Fibroblast of skin of right quadriceps (primary cell): ENCODE data around the gene CABP5.
"Not testable (repeated sequence)": the region's sequence is repeated elsewhere in the genome, so short reads cannot be mapped to it uniquely, and the experiment has no call there.

Experiments used
- DNase-seq: peaks from one replicate; pipeline ENCODE4 v3.0.0-alpha.2; 2013

CABP5 gene

GRCh38 chr19:48043675-48044258 is at the start of gene CABP5:
Gene CABP5, minus strand, starts transcription at chr19:48044079. Its CDS starts 157 bp downstream, at chr19:48043922.
- no peak for DNase-seq

- DNase-seq: peak; percentile 98
Measured at GRCh38 chr19:48091111-48091718, 47.3 kb upstream of the CABP5 start.

GRCh38 chr19:48090281-48090802 is 46.5 kb upstream of the CABP5 start:
- DNase-seq: peak; percentile 70

- not testable (repeated sequence) for DNase-seq
Measured at GRCh38 chr19:48088991-48089390, 45.1 kb upstream of the CABP5 start.

DNA sequence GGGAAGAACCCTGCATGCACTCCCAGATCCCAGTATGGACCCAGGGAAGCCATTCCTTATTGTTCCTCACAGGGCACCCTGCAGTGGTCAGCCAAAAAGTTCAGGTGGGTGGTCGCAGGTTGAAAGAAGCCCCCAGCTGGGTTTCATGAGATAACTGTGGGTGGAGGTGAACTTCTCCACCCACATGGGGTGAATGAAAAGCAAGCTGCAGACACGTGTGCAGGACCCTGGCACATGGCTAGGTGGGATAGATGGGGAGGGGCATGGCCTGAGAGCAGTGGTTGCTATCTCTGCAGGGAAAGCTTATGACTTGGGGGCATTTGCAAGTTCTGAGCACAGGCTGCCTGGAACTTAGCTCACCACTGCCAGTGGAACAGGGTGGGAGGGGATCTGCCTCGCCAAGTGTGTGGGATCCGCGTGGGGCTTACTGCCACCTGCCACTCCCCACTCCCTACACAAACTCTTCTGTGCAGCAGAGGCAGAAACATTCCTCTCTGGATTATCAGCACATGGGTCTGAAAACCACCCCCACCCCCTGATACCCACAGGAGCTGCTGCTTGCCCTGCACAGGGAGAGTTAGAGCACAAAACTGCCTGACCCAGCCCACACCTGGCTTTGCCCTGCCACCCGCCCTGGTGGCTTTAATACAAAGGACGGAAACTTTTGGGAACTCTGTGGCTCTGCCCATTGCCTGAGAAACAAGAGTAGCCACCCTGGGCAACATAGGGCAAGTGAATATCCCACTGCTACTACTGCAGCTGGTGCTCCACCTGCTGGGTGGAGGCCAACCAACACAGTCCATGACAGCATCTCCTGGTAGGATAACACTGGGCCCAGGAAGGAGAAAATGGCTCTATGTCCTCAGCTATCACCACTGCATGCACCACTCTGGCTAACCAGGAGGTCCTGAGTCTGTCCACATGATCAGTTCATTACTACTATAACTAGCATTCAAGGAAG is 42.3 kb upstream of the CABP5 start:
- DNase-seq: no peak

DNA sequence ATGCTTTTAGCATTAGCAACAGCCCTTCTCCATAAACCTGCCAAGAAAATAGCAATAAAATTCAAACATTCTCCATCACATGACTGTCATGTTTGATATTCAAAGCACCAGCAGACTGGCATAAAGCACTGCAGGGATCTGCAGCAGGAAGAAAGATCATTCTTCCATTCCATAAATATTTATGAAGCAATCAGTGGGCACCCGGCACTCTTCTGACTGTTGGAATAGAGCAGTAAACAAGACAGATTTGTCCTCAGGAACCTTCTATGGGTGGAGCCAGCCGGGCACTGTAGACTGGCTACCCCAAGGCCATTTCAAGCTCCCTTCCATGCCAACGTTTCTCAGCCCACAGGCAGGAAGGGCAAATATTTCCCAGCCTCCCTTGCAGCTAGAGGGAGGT is 41.2 kb upstream of the CABP5 start:
- no peak for DNase-seq

DNA sequence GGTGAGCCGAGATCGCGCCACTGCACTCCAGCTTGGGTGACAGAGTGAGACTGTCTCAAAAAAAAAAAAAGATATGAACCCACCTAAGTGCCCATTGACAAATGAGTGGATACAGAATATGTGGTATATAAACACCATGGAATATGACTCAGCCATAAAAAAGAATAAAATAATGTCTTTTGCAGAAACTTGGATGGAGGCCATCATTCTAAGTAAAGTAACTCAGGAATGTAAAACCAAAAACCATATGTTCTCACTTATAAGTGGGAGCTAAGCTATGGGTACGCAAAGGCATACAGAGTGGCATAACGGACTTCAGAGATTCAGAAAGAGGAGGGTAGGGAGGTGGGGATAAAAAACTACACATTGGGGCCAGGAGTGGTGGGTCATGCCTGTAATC is 37.2 kb upstream of the CABP5 start:
- peak; percentile 63 for DNase-seq

DNA sequence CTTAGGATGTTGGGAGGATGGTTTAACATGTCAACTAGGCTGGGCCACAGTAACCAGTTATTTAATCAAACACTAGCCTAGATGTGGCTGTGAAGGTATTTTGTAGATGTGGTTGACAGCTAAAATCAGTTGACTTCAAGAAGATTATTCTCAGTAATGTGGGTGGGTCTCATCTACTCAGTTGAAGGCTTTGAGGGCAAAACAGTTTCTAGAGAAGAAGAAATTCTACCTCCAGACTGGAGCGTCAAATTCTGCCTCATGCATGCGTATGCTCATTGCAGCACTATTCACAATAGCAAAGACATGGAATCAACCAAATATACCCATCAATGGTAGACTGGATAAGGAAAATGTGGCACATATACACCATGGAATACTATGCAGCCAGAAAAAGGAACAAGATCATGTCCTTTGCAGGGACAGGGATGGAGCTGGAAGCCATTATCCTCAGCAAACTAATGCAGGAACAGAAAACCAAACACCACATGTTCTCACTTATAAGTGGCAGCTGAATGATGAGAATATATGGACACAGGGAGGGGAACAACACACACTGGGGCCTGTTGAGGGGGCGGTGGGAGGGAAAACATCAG is 26.4 kb upstream of the CABP5 start:
- DNase-seq: not testable (repeated sequence)

GRCh38 chr19:48069435-48069834 is 25.6 kb upstream of the CABP5 start:
- no peak for DNase-seq

- peak; percentile 39 for DNase-seq
Measured at GRCh38 chr19:48064509-48064908, 20.6 kb upstream of the CABP5 start.

DNA sequence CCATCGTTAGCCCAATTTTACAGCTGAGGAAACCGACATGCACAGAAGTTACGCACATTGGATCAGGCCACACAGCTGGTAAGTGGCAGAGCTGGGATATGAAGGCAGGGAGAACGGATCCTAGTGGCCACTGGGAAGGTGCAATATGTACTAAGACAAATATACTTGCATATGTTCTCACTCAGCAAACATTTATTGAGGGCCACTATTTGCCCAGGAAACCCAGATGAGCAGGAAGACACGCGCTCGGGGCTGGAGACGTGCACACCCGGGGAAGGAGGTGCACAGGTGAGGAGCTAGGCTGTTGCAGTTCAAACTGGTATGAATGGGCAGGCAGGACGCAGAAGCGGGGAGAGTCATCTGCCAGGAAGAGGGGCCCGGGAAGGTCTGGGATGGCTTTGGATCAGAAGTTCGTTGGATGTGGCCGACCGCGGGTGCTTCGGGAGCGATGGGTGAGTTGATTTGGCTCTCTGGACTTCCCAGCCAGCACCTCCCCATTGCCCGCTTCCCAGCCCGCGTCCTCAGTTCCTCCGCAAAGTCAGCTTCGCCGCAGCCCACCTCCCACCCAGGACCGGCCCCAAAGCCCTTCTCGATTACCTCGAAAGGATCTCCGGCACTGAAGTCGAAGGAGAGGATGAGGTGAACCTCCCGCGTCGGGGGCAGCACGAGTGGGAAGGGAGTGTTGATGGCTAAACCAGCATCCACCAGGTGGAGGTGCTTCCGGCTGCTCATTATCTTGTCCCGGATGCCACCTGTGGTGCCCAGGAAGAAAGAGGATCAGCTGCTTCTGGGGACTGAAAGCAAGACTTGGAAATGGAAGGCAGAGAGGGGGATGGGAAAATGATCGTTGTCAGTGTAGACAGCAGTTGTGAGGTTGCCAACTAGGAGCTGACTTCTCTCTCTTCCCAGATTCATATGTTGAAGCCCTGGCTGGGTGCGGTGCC is 17.8 kb upstream of the CABP5 start:
- no peak for DNase-seq

DNA sequence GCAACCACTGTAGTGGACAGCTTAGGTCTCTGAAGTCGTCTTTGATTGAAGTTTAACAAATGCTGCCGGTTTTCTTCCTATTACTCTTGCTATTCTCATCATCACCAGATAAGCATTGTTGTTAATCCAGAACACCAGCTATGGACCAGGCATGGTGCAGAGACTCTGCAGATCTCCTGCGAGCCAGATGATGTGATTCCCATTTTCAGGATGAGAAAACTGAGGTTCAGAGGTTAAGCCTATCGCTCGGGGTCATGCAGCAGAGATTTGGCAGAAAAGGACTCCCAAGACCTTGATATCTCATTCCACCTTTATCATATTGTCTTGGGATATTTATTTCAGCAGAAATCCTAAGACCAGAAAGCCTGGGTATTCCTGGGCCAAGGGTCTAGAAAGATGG is 16.5 kb upstream of the CABP5 start:
- DNase-seq: no peak

DNA sequence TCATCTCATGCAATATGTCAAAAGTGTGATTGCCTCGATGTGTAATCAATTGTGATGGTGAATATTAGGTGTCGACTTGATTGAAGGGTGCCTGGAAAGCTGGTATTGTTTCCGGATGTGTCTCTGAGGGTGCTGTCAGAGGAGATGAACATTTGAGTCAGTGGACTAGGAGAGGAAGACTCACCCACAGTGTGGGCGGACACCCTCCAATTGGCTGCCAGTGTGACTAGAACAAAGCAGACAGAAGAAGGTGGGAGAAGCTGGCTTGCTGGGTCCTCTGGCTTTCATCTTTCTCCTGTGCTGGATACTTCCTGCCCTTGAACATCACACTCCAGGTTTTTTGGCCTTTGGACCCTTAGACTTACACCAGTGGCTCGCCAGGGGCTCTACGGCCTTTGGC is 15.5 kb upstream of the CABP5 start:
- DNase-seq: no peak

DNA sequence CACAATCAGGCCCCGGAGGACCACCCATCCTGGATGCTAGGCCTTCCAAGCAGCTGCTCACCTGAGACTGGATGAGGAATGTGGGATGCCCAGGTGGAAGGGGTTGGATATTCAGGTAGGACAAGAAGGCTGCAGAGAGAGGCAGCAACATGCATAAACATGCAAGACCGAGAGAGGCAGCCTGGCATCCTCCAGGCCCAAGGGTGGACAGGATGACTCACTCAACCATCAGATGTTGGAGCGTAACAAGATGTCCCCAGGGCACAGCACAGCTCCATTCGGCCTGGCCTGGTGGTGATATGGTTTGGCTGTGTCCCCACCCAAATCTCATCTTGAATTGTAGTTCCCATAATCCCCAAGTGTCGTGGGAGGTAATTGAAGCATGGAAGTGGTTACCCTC is 10.0 kb upstream of the CABP5 start:
- DNase-seq: no peak

GRCh38 chr19:48053076-48053475 is 9.2 kb upstream of the CABP5 start:
- DNase-seq: no peak

DNA sequence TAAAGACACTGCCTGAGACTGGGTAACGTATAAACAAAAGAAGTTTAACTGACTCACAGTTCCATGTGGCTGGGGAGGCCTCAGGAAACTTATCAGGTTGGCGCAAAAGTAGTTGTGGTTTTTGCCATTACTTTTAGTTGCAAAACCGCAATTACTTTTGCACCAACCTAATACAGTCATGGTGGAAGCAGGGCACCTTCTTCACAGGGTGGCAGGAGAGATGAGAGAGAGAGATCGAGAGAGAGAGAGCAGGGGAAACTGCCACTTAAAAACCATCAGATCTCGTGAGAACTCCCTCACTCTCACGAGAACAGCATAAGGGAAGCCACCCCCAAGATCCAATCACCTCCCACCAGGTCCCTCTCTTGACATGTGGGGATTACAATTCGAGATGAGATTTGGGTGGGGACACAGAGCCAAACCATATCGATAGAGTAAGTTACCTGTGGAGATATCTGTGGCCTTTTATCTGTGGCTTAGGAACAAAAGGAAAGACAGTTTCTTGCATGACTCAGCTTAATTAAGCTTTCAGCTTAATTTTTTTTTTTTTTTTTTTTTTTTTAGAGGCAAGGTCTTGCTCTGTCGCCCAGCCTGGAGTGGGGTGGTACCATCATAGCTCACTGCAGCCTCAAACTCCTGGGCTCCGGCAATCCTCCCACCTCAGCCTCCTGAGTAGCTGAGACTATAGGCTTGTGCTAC is 7.6 kb upstream of the CABP5 start:
- no peak for DNase-seq

GRCh38 chr19:48044561-48044960 is 682 bp upstream of the CABP5 start:
- DNase-seq: no peak

DNA sequence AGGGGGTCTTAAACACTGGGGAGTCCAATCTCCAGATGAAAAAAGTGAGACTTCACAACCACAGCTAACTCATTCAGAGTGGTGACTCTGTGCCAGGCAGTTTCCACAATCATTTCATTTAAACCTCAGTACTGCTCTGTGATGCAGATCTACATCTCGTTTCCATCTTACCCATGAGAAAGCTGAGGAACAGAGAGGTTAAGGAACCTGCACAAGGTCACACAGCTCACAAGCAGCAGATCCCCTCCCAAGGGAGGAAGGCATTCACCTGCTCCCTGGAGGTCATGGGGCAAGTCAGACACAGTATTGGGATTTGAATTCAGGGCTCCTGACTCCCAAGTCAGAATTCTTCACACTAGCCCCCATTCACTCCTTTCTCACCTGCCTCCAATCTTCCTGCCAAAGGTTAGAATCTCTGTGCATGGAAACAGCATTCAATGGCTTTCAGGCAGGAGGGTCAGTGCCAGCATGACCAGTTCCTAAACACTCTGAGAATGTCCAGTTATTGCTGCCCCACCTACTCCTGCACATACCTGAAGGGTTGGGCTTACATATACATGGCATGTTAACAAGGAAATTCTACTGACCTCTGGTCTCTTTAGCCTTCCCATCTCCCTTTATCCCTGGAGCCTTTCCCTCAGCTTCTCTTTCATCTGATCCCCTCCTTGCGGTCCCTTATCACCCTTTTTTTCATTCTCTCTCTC is 1.9 kb downstream of the CABP5 start:
- DNase-seq: no peak

GRCh38 chr19:48036765-48037164 is 7.1 kb downstream of the CABP5 start:
- no peak for DNase-seq

- DNase-seq: no peak
Measured at GRCh38 chr19:48033604-48034003, 10.3 kb downstream of the CABP5 start.

DNA sequence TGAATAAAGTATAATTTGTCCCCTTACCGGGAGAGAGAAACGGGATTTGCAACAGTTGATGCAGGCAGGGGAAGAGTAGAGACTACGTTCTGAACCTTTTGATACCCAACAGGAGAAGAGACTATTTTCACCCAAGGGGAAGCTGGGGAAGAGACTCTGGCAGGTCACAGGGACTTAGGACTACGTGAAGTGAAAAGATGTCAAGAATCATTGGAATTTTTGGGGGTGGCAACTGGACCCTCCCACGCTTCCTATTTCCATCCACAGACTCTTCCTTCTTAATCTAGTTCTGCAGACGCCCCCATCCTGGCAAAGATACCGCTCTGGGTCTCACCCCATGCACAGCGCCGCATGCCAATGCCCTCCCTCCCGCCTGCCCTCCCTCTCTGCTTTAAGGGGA is 13.8 kb downstream of the CABP5 start:
- no peak for DNase-seq
